Endothelial cell of umbilical vein (primary cell): ENCODE measurements around the gene RINT1. TPM values are rescaled to one million over a fixed set of nuclear protein-coding genes. Genes with fewer than 3 reads are reported as not detected.

Source experiments
- BruUV-seq: library from RNA; stranded (reverse); fragments of 400-500 nt; replicated peaks from 2 replicates; lab custom pipeline; 2021; lab: Mats Ljungman, UMichigan
- CTCF ChIA-PET: fragments of 300-600, 350-600 bp; sonication (Branson Sonifier 250); formaldehyde crosslinking; loops from one replicate; lab custom pipeline; 2021; ENCODE audit warnings: antibody characterized with exemption, inconsistent platforms; lab: Charles Lee
- POLR2A ChIA-PET: fragments of 300-600, 350-600 bp; sonication (Branson Sonifier 250); formaldehyde crosslinking; loops from one replicate; lab custom pipeline; 2021; ENCODE audit warnings: antibody characterized with exemption, inconsistent platforms; lab: Charles Lee
- DNase-seq: peaks from one replicate; pipeline ENCODE4 v3.0.0-alpha.2; 2011; ENCODE audit warnings: low read depth, low spot score
- FAIRE-seq: peaks from 2 replicates; lab custom pipeline; 2011; peaks lifted over from hg19 to GRCh38; lab: Jason Lieb, UNC
- H2AFZ ChIP-seq: 2 replicates; pipeline ENCODE4 v1.6.0; 2012; ENCODE audit warnings: low read depth, low read length, control low read depth, inconsistent platforms
- H3K27ac ChIP-seq: 2 replicates; pipeline ENCODE4 v1.5.1; 2011; ENCODE audit warnings: low read depth, mild to moderate bottlenecking, control low read depth, low read length, moderate library complexity; ENCODE audit not compliant: insufficient read depth
- H3K27me3 ChIP-seq, 2 experiments: 2 replicates each; pipeline versions ENCODE4 v1.6.0 to v1.6.1; 2011; ENCODE audit warnings: low read length in 2 of 2, mixed read lengths in 1 of 2; ENCODE audit not compliant: control insufficient read depth in 2 of 2, insufficient read depth in 2 of 2
- H3K36me3 ChIP-seq, 2 experiments: 2 replicates in 1 of 2; 3 replicates in 1 of 2; pipeline ENCODE4 v1.5.1; 2011; ENCODE audit warnings: low read length in 2 of 2, mild to moderate bottlenecking in 1 of 2, moderate library complexity in 1 of 2; ENCODE audit not compliant: control insufficient read depth in 2 of 2, insufficient read depth in 2 of 2; ENCODE audit errors: extremely low read depth in 1 of 2
- H3K4me1 ChIP-seq: 3 replicates; pipeline ENCODE4 v1.5.1; 2011; ENCODE audit warnings: mild to moderate bottlenecking, low read length; ENCODE audit not compliant: control insufficient read depth, insufficient read depth; ENCODE audit errors: extremely low read depth
- H3K4me2 ChIP-seq: 2 replicates; pipeline ENCODE4 v1.6.1; 2011; ENCODE audit warnings: low read length, control low read depth, mixed read lengths; ENCODE audit not compliant: insufficient read depth
- H3K4me3 ChIP-seq, 3 experiments: fragments of 200-600 bp in 1 of 3; sonication (generic), shearing (Covaris generic) in 1 of 3; replicated peaks in 1 of 3; 2 replicates each; pipeline ENCODE4 v1.5.1; 2011 to 2016; ENCODE audit warnings: control low read depth in 3 of 3, low read length in 3 of 3, mild to moderate bottlenecking in 2 of 3, inconsistent platforms in 1 of 3, low read depth in 1 of 3, moderate library complexity in 1 of 3; ENCODE audit not compliant: insufficient read depth in 1 of 3
- H3K79me2 ChIP-seq: 2 replicates; pipeline ENCODE4 v1.6.0; 2012; ENCODE audit warnings: low read length, inconsistent platforms; ENCODE audit not compliant: control insufficient read depth, insufficient read depth
- H3K9ac ChIP-seq: replicated peaks from 2 replicates; pipeline ENCODE3; 2011; ENCODE audit warnings: low read length, control low read depth; ENCODE audit not compliant: insufficient read depth; ENCODE audit errors: extremely low read depth
- H3K9me1 ChIP-seq: replicated peaks from 3 replicates; pipeline ENCODE4 v1.6.0; 2011; ENCODE audit warnings: mild to moderate bottlenecking, low read length; ENCODE audit not compliant: control insufficient read depth, insufficient read depth; ENCODE audit errors: extremely low read depth
- H3K9me3 ChIP-seq: replicated peaks from 2 replicates; pipeline ENCODE4 v1.5.1; 2012; ENCODE audit warnings: low read length, inconsistent platforms; ENCODE audit not compliant: control insufficient read depth, insufficient read depth
- H4K20me1 ChIP-seq: replicated peaks from 2 replicates; pipeline ENCODE3; 2011; ENCODE audit warnings: mild to moderate bottlenecking, low read length; ENCODE audit not compliant: control insufficient read depth, insufficient read depth; ENCODE audit errors: extremely low read depth
- CTCF ChIP-seq, 2 donors: IDR thresholded peaks; 1 replicate in 1 of 2; 2 replicates in 1 of 2; pipeline ENCODE4 v1.5.1; 2011; ENCODE audit warnings: low read length in 2 of 2, mild to moderate bottlenecking in 2 of 2, moderate library complexity in 2 of 2, control low read depth in 1 of 2, inconsistent platforms in 1 of 2, low read depth in 1 of 2; ENCODE audit not compliant: insufficient read depth in 1 of 2; ENCODE audit errors: extremely low read depth in 1 of 2
- EZH2 ChIP-seq: IDR thresholded peaks from 2 replicates; pipeline ENCODE4 v1.6.1; 2012; ENCODE audit warnings: borderline replicate concordance, low read depth, mild to moderate bottlenecking, moderate library complexity, low read length, inconsistent platforms; ENCODE audit not compliant: severe bottlenecking
- FOS ChIP-seq: IDR thresholded peaks from 2 replicates; pipeline ENCODE4 v1.6.1; 2011; ENCODE audit warnings: mild to moderate bottlenecking, low read length, moderate library complexity, borderline replicate concordance; ENCODE audit not compliant: insufficient read depth
- GATA2 ChIP-seq: IDR thresholded peaks from 2 replicates; pipeline ENCODE4 v1.7.0; 2011; ENCODE audit warnings: low read depth, mild to moderate bottlenecking, moderate library complexity, mixed read lengths, low read length; ENCODE audit not compliant: insufficient read length, insufficient read depth
- JUN ChIP-seq: IDR thresholded peaks from 2 replicates; pipeline ENCODE4 v1.6.1; 2011; ENCODE audit warnings: borderline replicate concordance, low read depth; ENCODE audit not compliant: insufficient read length, insufficient read depth
- MAX ChIP-seq: IDR thresholded peaks from 2 replicates; pipeline ENCODE4 v1.6.1; 2011; ENCODE audit not compliant: insufficient read depth, insufficient read length
- MYC ChIP-seq: IDR thresholded peaks from one replicate; pipeline ENCODE4 v1.6.1; 2011; ENCODE audit warnings: mild to moderate bottlenecking, low read depth, low read length
- POLR2A ChIP-seq: IDR thresholded peaks from 2 replicates; pipeline ENCODE4 v1.6.1; 2012; ENCODE audit warnings: low read depth, mild to moderate bottlenecking, control low read depth, low read length
- POLR2AphosphoS5 ChIP-seq: IDR thresholded peaks from 2 replicates; pipeline ENCODE4 v1.6.1; 2012; ENCODE audit warnings: low read depth, mild to moderate bottlenecking, control low read depth, low read length, moderate library complexity; ENCODE audit not compliant: insufficient read depth
- dilution Hi-C: fragments of 300-500 bp; cut with MboI; formaldehyde crosslinking; loops from one replicate; pipeline ENCODE4 v1.15.0; 2019; ENCODE audit warnings: low sequenced_read_pairs; ENCODE audit not compliant: extremely low pct_ligation_motif_present
- intact Hi-C: fragments of 100-400 bp; cut with micrococcal nuclease; formaldehyde crosslinking; loops from one replicate; pipeline ENCODE4 v1.10.0; 2022
- polyA plus RNA-seq, 4 experiments: library from polyadenylated mRNA; depleted of rRNA in 3 of 4; stranded (reverse) in 3 of 4; unstranded in 1 of 4; fragments of >200 nt; gene quantifications; 2 replicates each; pipeline versions ENCODE4 v1.2.1 to v1.2.3, GENCODE V29; 2011 to 2012; ENCODE audit warnings: missing spikeins in 1 of 4
- total RNA-seq: library from RNA; stranded (reverse); gene quantifications from 2 replicates; pipeline ENCODE4 v1.2.3, GENCODE V29; 2021

RINT1 gene
- total and polyA plus RNA-seq, 2 donors (not counting 3 experiments of a cell fraction or from before 2014, with no cell fraction given), result 10.8 to 23.4 TPM

GRCh38 chr7:105590793-105591192 lies 58.8 kb downstream of the RINT1 start:
- peaks cover 8% of the 10 kb centered on the region for H3K4me1 ChIP-seq
- H3K4me2 ChIP-seq, result no peak overlapping the region
- FAIRE-seq (no peak), DNase-seq (no peak)
- H3K79me2 ChIP-seq, result no peaks in the 10 kb centered on the region
- H3K9me1 ChIP-seq, result no peaks in the 10 kb centered on the region
- intact Hi-C loops, result no loop called here
- TF ChIP-seq MYC (no peak), MAX (no peak), CTCF (IDR thresholded peaks at IDR 0.05; ENCODE audit: extremely low read depth in 1 of 2, insufficient read depth in 1 of 2, low read depth in 1 of 2, low read length in 2 of 2) (no peak), GATA2 (no peak), POLR2A (no peak), JUN (no peak), POLR2AphosphoS5 (no peak), EZH2 (no peak), FOS (no peak)
- H4K20me1 ChIP-seq, result no peaks in the 10 kb centered on the region
- POLR2A ChIA-PET, result no interaction called here
- H2AFZ ChIP-seq, result no peak overlapping the region
- H3K9me3 ChIP-seq, result no peaks in the 10 kb centered on the region
- H3K36me3 ChIP-seq, result no peaks in the 10 kb centered on the region
- H3K4me3 ChIP-seq, result no peak overlapping the region
- H3K27ac ChIP-seq, result no peak overlapping the region
- no peak overlapping the region for H3K9ac ChIP-seq
- dilution Hi-C loops, result no loop called here
- BruUV-seq, result no TSS peak
- CTCF ChIA-PET, result interaction anchor here (1.4 to 2.4 kb wide), 5 partner anchors 9 to 707 kb away, joined by 3 to 32 read pairs (median 5); partner anchors contain the start of genes EFCAB10 and RINT1
- H3K27me3 ChIP-seq, result no peaks in the 10 kb centered on the region
